K562 (cell line): ENCODE data around the gene FITM1. TPM values are rescaled to one million over a fixed set of nuclear protein-coding genes. Genes with fewer than 3 reads are reported as not detected.
A peak's percentile ranks its signal among the peaks of the same experiment; 100 is the strongest.

Source experiments
- ARID2 ChIP-seq: fragments of 450-650 bp; IDR thresholded peaks from 2 replicates; pipeline ENCODE4 v1.6.1; 2017; ENCODE audit warnings: antibody characterized with exemption, mild to moderate bottlenecking
- CBFB ChIP-seq: sonication (generic); formaldehyde crosslinking; IDR thresholded peaks from 2 replicates; pipeline ENCODE4 v1.4.0; 2020; ENCODE audit warnings: mild to moderate bottlenecking, missing genetic modification reagents
- CBX3 ChIP-seq, 2 experiments: IDR thresholded peaks; 1 replicate in 1 of 2; 2 replicates in 1 of 2; pipeline ENCODE4 v1.6.1; 2012; ENCODE audit warnings: inconsistent platforms in 2 of 2, low read length in 2 of 2, borderline replicate concordance in 1 of 2, control low read depth in 1 of 2
- CHD1 ChIP-seq: fragments of 200-600 bp; sonication (generic); IDR thresholded peaks from one replicate; pipeline ENCODE4 v1.6.1; 2012; ENCODE audit warnings: mild to moderate bottlenecking, moderate library complexity, low read length, inconsistent platforms
- EHMT2 ChIP-seq: fragments of 450-650 bp; IDR thresholded peaks from 2 replicates; pipeline ENCODE4 v1.6.1; 2018; ENCODE audit warnings: antibody characterized with exemption
- EP400 ChIP-seq: fragments of 450-650 bp; IDR thresholded peaks from 2 replicates; pipeline ENCODE4 v1.6.1; 2017; ENCODE audit warnings: antibody characterized with exemption, mild to moderate bottlenecking, moderate library complexity
- ESRRB ChIP-seq: fragments of 250-450 bp; sonication (Bioruptor Pico); IDR thresholded peaks from 2 replicates; pipeline ENCODE4 v1.5.0; 2020; ENCODE audit warnings: mild to moderate bottlenecking, moderate library complexity, borderline replicate concordance
- FOXA3 ChIP-seq, 2 experiments: fragments of 450-650 bp in 1 of 2; sonication (generic) in 1 of 2; formaldehyde crosslinking; IDR thresholded peaks in 1 of 2; conservative IDR thresholded peaks in 1 of 2; 2 replicates each; pipeline versions ENCODE4 v1.4.0 to v1.8.0; 2020 to 2022; ENCODE audit warnings: mild to moderate bottlenecking in 2 of 2, missing genetic modification reagents in 1 of 2
- FOXM1 ChIP-seq, 2 experiments: fragments of 450-650 bp in 1 of 2; sonication (generic) in 1 of 2; formaldehyde crosslinking in 1 of 2; IDR thresholded peaks; 2 replicates each; pipeline versions ENCODE4 v1.6.1 to v1.9.0; 2017 to 2022; ENCODE audit warnings: low read depth in 2 of 2, mild to moderate bottlenecking in 2 of 2, missing genetic modification reagents in 1 of 2, moderate library complexity in 1 of 2
- GTF2E2 ChIP-seq: fragments of 200-800 bp; sonication (Bioruptor generic); IDR thresholded peaks from 2 replicates; pipeline ENCODE4 v1.6.1; 2016; ENCODE audit warnings: missing genetic modification characterization, missing compliant biosample characterization
- HSF4 ChIP-seq: fragments of 250-450 bp; sonication (Bioruptor Pico); IDR thresholded peaks from 2 replicates; pipeline ENCODE4 v2.1.2; 2022; ENCODE audit warnings: mild to moderate bottlenecking, moderate library complexity, borderline replicate concordance
- MTA3 ChIP-seq: fragments of 450-650 bp; formaldehyde crosslinking; IDR thresholded peaks from 2 replicates; pipeline ENCODE4 v1.6.1; 2017; ENCODE audit warnings: mild to moderate bottlenecking, borderline replicate concordance
- SMAD1 ChIP-seq: fragments of 150-350 bp; IDR thresholded peaks from 2 replicates; pipeline ENCODE4 v1.6.1; 2014; ENCODE audit warnings: low read length, low read depth; ENCODE audit not compliant: partially characterized antibody
- SMARCA5 ChIP-seq: fragments of 450-650 bp; IDR thresholded peaks from 2 replicates; pipeline ENCODE4 v1.6.1; 2016
- TAF9B ChIP-seq: fragments of 450-650 bp; IDR thresholded peaks from 2 replicates; pipeline ENCODE4 v1.6.1; 2018; ENCODE audit warnings: mild to moderate bottlenecking; ENCODE audit not compliant: partially characterized antibody
- TSC22D4 ChIP-seq: fragments of 450-650 bp; IDR thresholded peaks from 2 replicates; pipeline ENCODE4 v1.6.1; 2016; ENCODE audit warnings: missing genetic modification characterization, missing biosample characterization, control low read depth
- ZNF41 ChIP-seq: fragments of 250-450 bp; sonication (Bioruptor Pico); conservative IDR thresholded peaks from 2 replicates; pipeline ENCODE4 v1.4.0; 2020; ENCODE audit warnings: mild to moderate bottlenecking
- ZNF431 ChIP-seq: sonication (generic); formaldehyde crosslinking; IDR thresholded peaks from 2 replicates; pipeline ENCODE4 v1.8.0; 2022; ENCODE audit warnings: mild to moderate bottlenecking, missing genetic modification reagents
- ZNF551 ChIP-seq: fragments of 250-450 bp; sonication (Bioruptor Pico); IDR thresholded peaks from 2 replicates; pipeline ENCODE4 v1.5.0; 2021; ENCODE audit warnings: mild to moderate bottlenecking, moderate library complexity
- ZNF75A ChIP-seq: fragments of 450-650 bp; formaldehyde crosslinking; IDR thresholded peaks from 2 replicates; pipeline ENCODE4 v1.4.0; 2020; ENCODE audit warnings: mild to moderate bottlenecking
- polyA plus RNA-seq, 8 experiments: library from polyadenylated mRNA; depleted of rRNA in 4 of 8; stranded (reverse) in 5 of 8; unstranded in 3 of 8; fragments of >200 nt; fragmentation: Nextera tagmentation in 2 of 8; fragmentation: Illumina TruSeq in 1 of 8; extraction: Ambion mirVana in 2 of 8; extraction: Trizol in 1 of 8; gene quantifications; 2 replicates each; pipeline versions ENCODE4 v1.2.1 to v1.2.3, GENCODE V29; 2011 to 2014; ENCODE audit warnings: inconsistent platforms in 1 of 8, missing spikeins in 1 of 8
- total RNA-seq, 7 experiments: library from RNA; depleted of rRNA in 6 of 7; stranded (reverse); fragments of >200 nt in 6 of 7; fragmentation: Illumina TruSeq in 2 of 7; extraction: Trizol in 2 of 7; gene quantifications; 2 replicates each; pipeline versions ENCODE4 v1.2.1 to v1.2.3, GENCODE V29; 2011 to 2021; ENCODE audit warnings: low replicate concordance in 1 of 7
- TF ChIP-seq, protein P1 (sequence below): fragments of 200-800 bp; sonication (Bioruptor generic); IDR thresholded peaks from 2 replicates; pipeline ENCODE4 v1.6.1; 2016; ENCODE audit warnings: missing genetic modification characterization, missing compliant biosample characterization
- TF ChIP-seq, protein P2 (sequence below): fragments of 450-650 bp; IDR thresholded peaks from 2 replicates; pipeline ENCODE4 v1.6.1; 2017; ENCODE audit warnings: antibody characterized with exemption

FITM1 gene
- total and polyA plus RNA-seq, 9 of the 15 experiments (the other 6 are each of a cell fraction or from before 2014, with no cell fraction given), result 0.09 to 0.20 TPM; not detected in 7

DNA sequence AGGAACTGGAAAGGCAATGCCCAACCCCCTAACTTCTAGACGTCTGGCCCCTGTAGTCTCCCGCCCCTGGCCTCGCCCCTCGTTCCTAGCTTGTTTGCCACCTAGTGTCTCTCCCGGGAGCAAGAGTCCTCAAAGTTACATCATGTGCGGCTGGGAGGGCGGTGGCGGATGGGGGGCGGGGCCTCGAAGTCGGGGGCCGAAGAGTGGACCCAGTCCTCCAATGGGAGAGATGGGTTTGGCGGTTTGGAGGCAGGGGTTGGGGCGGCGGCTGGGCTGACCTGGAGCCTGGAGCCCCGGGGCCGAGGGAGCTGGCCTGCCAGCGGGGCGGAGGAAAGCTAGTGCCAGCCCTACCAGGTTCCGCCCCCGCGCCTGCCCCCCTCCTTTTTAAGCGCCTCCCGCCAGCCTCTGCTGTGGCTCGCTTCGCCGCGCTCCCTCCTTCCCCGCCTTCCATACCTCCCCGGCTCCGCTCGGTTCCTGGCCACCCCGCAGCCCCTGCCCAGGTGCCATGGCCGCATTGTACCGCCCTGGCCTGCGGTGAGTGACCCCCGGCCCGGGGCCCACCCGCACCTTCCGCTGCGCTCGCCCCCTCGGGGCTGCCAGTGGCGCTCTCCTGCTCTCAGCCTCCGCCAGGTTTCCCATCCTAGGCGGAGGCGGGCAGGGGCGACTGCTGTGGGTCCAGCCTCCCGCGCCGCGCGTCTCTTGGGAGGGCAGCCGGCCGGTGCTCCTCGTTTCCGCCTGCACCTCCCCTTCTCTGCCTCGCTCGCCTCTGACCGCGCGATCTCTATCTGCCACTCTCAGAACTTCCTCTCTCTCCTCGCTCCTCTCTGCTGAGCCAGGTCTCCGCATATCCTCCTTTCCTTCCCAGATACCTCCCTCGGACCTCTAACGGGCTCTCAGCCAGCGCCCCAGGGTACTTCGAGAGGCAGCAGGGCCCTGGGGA, 36.3 kb upstream of the FITM1 start, which contains the start of gene PCK2 (continued):
- TF ChIP-seq, protein P1, sequence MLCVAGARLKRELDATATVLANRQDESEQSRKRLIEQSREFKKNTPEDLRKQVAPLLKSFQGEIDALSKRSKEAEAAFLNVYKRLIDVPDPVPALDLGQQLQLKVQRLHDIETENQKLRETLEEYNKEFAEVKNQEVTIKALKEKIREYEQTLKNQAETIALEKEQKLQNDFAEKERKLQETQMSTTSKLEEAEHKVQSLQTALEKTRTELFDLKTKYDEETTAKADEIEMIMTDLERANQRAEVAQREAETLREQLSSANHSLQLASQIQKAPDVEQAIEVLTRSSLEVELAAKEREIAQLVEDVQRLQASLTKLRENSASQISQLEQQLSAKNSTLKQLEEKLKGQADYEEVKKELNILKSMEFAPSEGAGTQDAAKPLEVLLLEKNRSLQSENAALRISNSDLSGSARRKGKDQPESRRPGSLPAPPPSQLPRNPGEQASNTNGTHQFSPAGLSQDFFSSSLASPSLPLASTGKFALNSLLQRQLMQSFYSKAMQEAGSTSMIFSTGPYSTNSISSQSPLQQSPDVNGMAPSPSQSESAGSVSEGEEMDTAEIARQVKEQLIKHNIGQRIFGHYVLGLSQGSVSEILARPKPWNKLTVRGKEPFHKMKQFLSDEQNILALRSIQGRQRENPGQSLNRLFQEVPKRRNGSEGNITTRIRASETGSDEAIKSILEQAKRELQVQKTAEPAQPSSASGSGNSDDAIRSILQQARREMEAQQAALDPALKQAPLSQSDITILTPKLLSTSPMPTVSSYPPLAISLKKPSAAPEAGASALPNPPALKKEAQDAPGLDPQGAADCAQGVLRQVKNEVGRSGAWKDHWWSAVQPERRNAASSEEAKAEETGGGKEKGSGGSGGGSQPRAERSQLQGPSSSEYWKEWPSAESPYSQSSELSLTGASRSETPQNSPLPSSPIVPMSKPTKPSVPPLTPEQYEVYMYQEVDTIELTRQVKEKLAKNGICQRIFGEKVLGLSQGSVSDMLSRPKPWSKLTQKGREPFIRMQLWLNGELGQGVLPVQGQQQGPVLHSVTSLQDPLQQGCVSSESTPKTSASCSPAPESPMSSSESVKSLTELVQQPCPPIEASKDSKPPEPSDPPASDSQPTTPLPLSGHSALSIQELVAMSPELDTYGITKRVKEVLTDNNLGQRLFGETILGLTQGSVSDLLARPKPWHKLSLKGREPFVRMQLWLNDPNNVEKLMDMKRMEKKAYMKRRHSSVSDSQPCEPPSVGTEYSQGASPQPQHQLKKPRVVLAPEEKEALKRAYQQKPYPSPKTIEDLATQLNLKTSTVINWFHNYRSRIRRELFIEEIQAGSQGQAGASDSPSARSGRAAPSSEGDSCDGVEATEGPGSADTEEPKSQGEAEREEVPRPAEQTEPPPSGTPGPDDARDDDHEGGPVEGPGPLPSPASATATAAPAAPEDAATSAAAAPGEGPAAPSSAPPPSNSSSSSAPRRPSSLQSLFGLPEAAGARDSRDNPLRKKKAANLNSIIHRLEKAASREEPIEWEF (CRISPR knock-in tag), result no peak
- peak; percentile 30; the same call in 1 of the 2 replicates for TF ChIP-seq SMARCA5
- TF ChIP-seq ZNF75A, result no peak
- TF ChIP-seq ARID2, result no peak
- TF ChIP-seq MTA3, result peak; percentile 84
- no peak for TF ChIP-seq FOXA3 (CRISPR knock-in tag; conservative IDR thresholded peaks at IDR 0.05 in 1 of 2, IDR thresholded peaks at IDR 0.05 in 1 of 2)
- no peak for TF ChIP-seq ESRRB
- TF ChIP-seq CBX3 (IDR thresholded peaks at IDR 0.05; ENCODE audit: borderline replicate concordance in 1 of 2, low read length in 2 of 2), result no peak
- TF ChIP-seq SMAD1, result peak; percentile 60
- TF ChIP-seq EP400, result peak; percentile 91
- no peak for TF ChIP-seq ZNF551 (CRISPR knock-in tag)
- no peak for TF ChIP-seq ZNF41 (CRISPR knock-in tag)
- TF ChIP-seq CHD1, result peak; percentile 83
- no peak for TF ChIP-seq TSC22D4
- no peak for TF ChIP-seq EHMT2
- TF ChIP-seq HSF4 (CRISPR knock-in tag), result no peak; the same call in 1 of the 2 replicates
- TF ChIP-seq GTF2E2 (tag), result no peak
- peak; percentile 69 for TF ChIP-seq TAF9B
- TF ChIP-seq FOXM1 (IDR thresholded peaks at IDR 0.05; ENCODE audit: low read depth), result no peak
- no peak for TF ChIP-seq FOXM1 (CRISPR knock-in tag; IDR thresholded peaks at IDR 0.05; ENCODE audit: low read depth)
- TF ChIP-seq ZNF431 (CRISPR knock-in tag), result no peak
- TF ChIP-seq CBFB, result no peak
- TF ChIP-seq, protein P2, sequence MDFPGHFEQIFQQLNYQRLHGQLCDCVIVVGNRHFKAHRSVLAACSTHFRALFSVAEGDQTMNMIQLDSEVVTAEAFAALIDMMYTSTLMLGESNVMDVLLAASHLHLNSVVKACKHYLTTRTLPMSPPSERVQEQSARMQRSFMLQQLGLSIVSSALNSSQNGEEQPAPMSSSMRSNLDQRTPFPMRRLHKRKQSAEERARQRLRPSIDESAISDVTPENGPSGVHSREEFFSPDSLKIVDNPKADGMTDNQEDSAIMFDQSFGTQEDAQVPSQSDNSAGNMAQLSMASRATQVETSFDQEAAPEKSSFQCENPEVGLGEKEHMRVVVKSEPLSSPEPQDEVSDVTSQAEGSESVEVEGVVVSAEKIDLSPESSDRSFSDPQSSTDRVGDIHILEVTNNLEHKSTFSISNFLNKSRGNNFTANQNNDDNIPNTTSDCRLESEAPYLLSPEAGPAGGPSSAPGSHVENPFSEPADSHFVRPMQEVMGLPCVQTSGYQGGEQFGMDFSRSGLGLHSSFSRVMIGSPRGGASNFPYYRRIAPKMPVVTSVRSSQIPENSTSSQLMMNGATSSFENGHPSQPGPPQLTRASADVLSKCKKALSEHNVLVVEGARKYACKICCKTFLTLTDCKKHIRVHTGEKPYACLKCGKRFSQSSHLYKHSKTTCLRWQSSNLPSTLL, result no peak
